Upper lobe of right lung (tissue), 1 donor: ENCODE data around the gene PLEKHG2. TPM values are rescaled to one million over a fixed set of nuclear protein-coding genes. Genes with fewer than 3 reads are reported as not detected.

ENCODE experiments used
- ATAC-seq: fragments of 200-7000 bp; cut with Tn5 transposase; one replicate; pipeline ENCODE4 v1.9.1; 2020; ENCODE audit warnings: mild to moderate bottlenecking, moderate library complexity
- DNase-seq: peaks from one replicate; pipeline ENCODE4 v3.0.0-alpha.2; 2020
- H3K27ac ChIP-seq: fragments of 200-600 bp; one replicate; pipeline ENCODE4 v1.8.0; 2022
- H3K27me3 ChIP-seq: fragments of 200-600 bp; one replicate; pipeline ENCODE4 v1.8.0; 2022; ENCODE audit warnings: mild to moderate bottlenecking
- H3K36me3 ChIP-seq: fragments of 200-600 bp; one replicate; pipeline ENCODE4 v1.8.0; 2022
- H3K4me1 ChIP-seq: fragments of 200-600 bp; one replicate; pipeline ENCODE4 v1.8.0; 2022
- H3K4me3 ChIP-seq: fragments of 200-600 bp; one replicate; pipeline ENCODE4 v1.8.0; 2022; ENCODE audit warnings: mild to moderate bottlenecking
- H3K9me3 ChIP-seq: fragments of 200-600 bp; one replicate; pipeline ENCODE4 v1.8.0; 2022
- intact Hi-C: fragments of 100-400 bp; cut with DNase I; formaldehyde crosslinking; loops from one replicate; pipeline ENCODE4 v1.11.0; 2022
- total RNA-seq: library from RNA; stranded (reverse); fragmentation: NEBNext Ultra II Directional; extraction: Animal tissue kit (Norgen Biotek cat#: 25700); gene quantifications from one replicate; pipeline ENCODE4 v1.2.1, GENCODE V29; 2021
- TF ChIP-seq, protein P1 (sequence below): fragments of 200-600 bp; IDR thresholded peaks from one replicate; pipeline ENCODE4 v1.8.0; 2022; ENCODE audit warnings: antibody characterized with exemption
- donor health status: DM: no; HTN: yes; CAD: no; lungs with severe emphysema.

Gene PLEKHG2
- total RNA-seq, 1 donor from 2014 or later = 32.4 TPM

DNA sequence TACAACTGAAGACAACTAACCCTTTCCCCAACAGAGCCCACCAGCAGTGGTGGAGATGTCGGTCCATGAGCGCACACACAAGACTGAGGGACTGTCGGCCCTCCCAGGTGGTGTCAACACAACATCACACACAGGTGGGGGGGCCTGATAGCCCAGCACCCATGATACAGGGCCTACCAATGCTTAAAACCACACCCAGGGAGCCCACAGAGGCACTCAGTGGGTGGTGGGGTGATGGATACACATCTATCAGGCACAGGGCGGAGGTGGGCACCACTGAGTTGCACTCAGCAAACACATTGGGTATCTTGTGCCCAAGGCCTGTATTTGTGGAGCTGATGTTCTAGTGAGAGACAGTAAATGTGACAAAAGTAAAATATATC, 12.8 kb upstream of the PLEKHG2 start:
- Histone ChIP-seq H3K9me3 (no peaks in the 10 kb centered on the region), H3K27me3 (no peaks in the 10 kb centered on the region), H3K36me3 (peaks cover 14% of the 10 kb centered on the region), H3K4me1 (peaks cover 44% of the 10 kb centered on the region), H3K27ac (peak overlapping the region; percentile 92), H3K4me3 (no peak overlapping the region)
- DNase-seq (no peak), ATAC-seq (no peak)
- intact Hi-C loops = no loop called here
- TF ChIP-seq, protein P1, sequence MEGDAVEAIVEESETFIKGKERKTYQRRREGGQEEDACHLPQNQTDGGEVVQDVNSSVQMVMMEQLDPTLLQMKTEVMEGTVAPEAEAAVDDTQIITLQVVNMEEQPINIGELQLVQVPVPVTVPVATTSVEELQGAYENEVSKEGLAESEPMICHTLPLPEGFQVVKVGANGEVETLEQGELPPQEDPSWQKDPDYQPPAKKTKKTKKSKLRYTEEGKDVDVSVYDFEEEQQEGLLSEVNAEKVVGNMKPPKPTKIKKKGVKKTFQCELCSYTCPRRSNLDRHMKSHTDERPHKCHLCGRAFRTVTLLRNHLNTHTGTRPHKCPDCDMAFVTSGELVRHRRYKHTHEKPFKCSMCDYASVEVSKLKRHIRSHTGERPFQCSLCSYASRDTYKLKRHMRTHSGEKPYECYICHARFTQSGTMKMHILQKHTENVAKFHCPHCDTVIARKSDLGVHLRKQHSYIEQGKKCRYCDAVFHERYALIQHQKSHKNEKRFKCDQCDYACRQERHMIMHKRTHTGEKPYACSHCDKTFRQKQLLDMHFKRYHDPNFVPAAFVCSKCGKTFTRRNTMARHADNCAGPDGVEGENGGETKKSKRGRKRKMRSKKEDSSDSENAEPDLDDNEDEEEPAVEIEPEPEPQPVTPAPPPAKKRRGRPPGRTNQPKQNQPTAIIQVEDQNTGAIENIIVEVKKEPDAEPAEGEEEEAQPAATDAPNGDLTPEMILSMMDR = no peak

DNA sequence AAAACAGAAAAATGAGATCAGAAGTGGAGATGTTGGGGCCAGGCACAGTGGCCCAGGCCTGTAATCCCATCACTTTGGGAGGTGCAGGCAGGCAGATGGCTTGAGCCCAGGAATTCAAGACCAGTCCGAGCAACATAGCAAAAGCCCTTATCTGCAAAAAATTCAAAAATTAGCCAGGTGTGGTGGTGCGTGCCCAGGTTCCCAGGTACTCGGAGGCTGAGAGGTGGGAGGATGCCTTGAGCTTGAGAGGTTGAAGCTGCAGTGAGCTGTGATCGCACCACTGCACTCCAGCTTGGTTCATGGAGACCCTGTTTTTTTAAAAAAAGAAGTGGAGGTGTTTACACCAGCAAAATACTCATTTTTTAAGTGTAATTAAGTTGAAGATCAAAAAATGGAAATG, 12.4 kb upstream of the PLEKHG2 start:
- Histone ChIP-seq H3K27me3 (no peaks in the 10 kb centered on the region), H3K9me3 (no peaks in the 10 kb centered on the region), H3K4me3 (no peak overlapping the region), H3K4me1 (peaks cover 47% of the 10 kb centered on the region), H3K27ac (peak overlapping the region; percentile 92), H3K36me3 (peaks cover 10% of the 10 kb centered on the region)
- TF ChIP-seq, protein P1 = no peak
- intact Hi-C loops = no loop called here
- ATAC-seq = no peak
- no peak for DNase-seq

DNA sequence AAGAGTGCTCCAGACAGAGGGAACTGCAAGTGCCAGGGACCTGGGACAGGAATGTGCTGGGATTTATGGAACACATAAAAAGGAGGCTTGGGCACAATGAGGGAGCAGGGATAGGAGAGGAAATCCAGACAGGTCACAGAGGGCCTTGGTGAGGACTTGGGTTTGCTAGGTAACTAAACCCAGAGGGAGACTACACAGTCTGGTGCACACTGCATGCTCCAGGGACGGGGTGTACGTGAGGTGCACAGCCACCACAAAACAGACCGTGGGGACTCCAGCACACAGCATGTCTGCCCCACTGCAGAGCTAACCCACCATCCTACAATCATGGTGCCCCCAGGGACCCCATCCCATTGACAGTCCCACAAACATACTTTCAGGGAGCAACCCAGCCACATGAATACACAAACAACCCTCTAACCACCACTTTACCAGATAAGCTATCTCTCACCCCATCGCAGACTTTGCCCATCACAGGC, 11.4 kb upstream of the PLEKHG2 start:
- Histone ChIP-seq H3K9me3 (no peaks in the 10 kb centered on the region), H3K4me1 (peaks cover 57% of the 10 kb centered on the region), H3K36me3 (peaks cover 5% of the 10 kb centered on the region), H3K27ac (peak overlapping the region; percentile 99), H3K27me3 (no peaks in the 10 kb centered on the region), H3K4me3 (no peak overlapping the region)
- DNase-seq (no peak), ATAC-seq (no peak)
- intact Hi-C loops = no loop called here
- TF ChIP-seq, protein P1 = no peak

DNA sequence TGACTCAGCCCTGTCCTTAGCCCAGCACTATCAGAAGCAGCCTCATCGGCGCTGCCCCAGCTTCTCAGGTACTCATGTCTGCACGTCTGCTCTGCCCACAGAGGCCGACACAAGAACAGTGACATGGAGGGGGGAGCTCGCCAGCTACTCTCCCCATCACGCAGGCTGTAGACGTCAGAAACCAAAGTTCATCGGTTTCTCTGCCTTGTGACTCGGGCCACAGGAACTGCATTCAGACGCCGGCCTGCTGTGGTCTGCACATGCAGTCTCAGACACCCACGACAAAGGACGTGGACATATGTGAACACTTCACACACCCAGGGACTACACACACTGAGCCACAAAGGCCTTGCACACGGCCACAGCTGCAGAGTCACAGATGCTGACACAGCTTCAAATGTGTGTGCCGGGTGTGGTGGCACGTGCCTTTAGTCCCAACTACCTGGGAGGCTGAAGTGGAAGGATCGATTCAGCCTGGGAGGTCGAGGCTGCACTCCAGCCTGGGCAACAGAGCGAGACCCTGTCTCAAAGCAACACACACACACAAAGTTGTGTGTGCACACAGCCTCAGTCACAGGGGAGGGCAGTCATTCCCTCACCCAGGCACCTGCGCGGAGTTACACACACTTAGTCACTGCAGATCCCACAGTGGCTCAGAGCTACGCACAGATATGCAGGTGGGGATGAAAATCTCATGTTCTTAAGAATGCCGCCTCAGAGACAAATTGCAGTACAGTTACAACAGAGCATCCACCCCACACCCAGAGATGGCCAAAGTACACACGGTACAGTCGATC, 10.7 kb upstream of the PLEKHG2 start:
- peaks cover 57% of the 10 kb centered on the region for H3K4me1 ChIP-seq
- intact Hi-C loops = no loop called here
- H3K4me3 ChIP-seq = peak overlapping the region; percentile 48
- DNase-seq (peak; percentile 79), ATAC-seq (peak; percentile 0)
- H3K27ac ChIP-seq = peak overlapping the region; percentile 99
- H3K27me3 ChIP-seq = no peaks in the 10 kb centered on the region
- H3K9me3 ChIP-seq = no peaks in the 10 kb centered on the region
- TF ChIP-seq, protein P1 = no peak
- H3K36me3 ChIP-seq = peaks cover 5% of the 10 kb centered on the region

DNA sequence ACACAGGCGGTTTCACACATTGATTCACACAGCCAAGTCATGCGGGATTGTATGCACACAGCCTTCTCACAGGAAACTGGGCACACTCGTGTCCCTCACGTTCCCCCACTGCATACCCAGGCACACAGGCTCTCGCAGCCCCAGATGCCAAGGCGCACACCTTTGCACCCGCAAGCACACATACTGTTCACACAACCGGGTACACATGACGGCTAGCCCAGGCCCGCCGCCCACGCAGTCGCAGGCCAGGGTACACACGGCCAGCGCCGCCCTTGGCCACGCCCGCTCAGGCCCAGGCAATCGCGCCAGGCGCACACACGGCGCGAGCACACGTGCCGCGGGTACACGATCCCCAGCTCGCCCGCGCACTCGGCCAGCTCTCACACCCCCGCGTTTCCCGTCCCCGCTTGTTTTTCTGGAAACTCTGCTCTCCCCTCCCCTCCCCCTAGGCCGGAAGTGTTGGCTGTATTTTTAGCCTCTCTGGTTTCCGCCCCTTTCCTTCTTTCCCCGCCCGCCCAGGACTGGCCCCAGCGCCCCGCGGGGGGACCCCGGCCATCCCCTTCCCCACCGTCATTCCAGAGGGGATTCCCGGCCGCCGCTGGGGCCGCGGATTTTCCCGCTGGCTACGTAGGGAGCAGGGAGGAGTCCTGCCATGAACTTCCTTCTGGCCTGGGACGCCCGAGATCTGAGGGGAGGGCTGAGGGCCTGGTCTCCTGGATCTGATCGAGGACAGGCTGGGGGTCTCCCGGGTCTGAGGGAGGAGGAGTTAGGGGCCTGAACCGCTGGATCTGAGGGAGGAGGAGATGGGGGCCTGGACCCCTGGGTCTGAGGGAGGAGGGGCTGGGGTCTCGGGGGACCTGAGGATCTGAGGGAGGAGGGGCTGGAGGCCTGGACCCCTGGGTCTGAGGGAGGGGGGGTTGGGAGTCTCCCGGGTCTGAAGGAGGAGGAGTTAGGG, 9.8 kb upstream of the PLEKHG2 start:
- TF ChIP-seq, protein P1 = no peak

More for the DNA sequence above, 9.8 kb upstream of the PLEKHG2 start:
- intact Hi-C loops = no loop called here
- Histone ChIP-seq H3K4me1 (peaks cover 54% of the 10 kb centered on the region), H3K27me3 (no peaks in the 10 kb centered on the region), H3K36me3 (peaks cover 2% of the 10 kb centered on the region), H3K9me3 (no peaks in the 10 kb centered on the region), H3K27ac (peak overlapping the region; percentile 99), H3K4me3 (peak overlapping the region; percentile 48)
- DNase-seq (peak; percentile 97), ATAC-seq (peak; percentile 51)
